GM18858 (cell line): ENCODE measurements around the gene SLC51B.
"Not testable (repeated sequence)": the region's sequence is repeated elsewhere in the genome, so short reads cannot be mapped to it uniquely, and the experiment has no call there.

ENCODE experiments used
- ATAC-seq: cut with Tn5 transposase; IDR thresholded peaks from one replicate; pipeline ENCODE4 v1.9.1; 2021; ENCODE audit not compliant: unreplicated experiment

SLC51B gene

GRCh38 chr15:65097651-65098263, 52.6 kb downstream of the SLC51B start:
- no peak for ATAC-seq

GRCh38 chr15:65099336-65099735, 54.1 kb downstream of the SLC51B start:
- no peak for ATAC-seq

GRCh38 chr15:65099801-65100200, 54.6 kb downstream of the SLC51B start:
- not testable (repeated sequence) for ATAC-seq

GRCh38 chr15:65100442-65100841, 55.3 kb downstream of the SLC51B start:
- no peak for ATAC-seq

GRCh38 chr15:65101411-65101890, 56.3 kb downstream of the SLC51B start:
- ATAC-seq = no peak

DNA sequence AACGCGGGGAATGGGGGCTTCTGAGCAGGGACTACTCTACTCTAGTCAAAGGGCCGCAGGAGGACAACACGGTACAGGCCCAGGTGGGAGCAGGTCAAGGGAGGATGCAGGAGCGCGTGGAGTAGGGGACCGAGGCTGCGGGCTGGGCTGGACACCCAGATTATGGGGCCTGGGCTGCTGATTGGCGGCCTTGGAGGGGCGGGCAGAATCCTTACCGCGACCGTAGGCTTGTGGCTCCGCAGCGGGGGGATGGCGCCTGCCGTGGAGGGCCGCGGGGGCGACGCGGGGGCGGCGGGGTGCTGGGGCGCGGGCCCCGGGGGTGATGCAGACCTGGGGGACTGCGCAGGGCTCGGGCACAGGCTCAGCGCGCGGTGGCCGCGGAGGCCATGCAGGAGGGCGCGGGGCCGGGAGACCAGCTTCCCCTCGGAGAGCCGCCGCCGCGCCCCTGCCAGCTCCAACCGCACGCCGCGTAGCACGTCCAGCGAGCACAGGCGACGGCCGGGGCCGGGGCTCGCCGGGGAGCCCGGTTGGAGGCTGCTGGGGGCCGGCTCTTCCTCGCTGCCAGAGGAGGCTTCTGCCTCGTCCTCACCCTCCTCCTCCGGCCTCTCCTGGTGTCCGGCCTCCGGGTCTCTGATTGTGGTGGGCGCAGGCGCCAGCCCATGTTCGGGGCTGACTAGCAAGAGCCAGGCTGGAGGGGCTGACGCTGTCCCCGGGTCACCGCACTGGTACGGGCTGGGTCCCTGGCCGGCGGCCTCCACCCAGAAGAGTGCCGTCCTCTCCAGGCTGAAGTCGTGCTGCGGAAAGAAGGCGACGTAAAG, 56.9 kb downstream of the SLC51B start:
- ATAC-seq = no peak

DNA sequence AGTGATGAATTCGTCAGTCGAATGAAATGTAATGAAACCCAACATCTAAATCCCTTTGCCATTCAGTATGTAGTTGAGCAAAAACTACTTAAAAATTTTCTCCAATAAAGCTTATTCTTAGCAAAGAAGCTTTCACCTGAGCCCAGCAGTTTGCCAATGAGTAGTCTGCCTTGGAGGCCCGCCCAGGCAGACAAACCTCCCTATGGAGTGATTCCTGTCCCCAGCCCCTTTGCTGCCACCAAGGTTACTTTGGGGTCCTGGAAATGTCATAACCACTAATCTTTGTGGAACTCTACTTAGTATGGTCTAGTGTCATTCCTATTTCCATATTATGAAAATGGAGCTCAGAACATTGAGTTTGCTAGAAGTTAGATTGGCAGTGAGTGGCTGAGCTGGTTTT, 57.7 kb downstream of the SLC51B start:
- ATAC-seq = no peak
